NCI-H1417 (cell line): Measurements from ENCODE around the gene FCN3.

Experiments used
- DNase-seq, 3 experiments: peaks; one replicate each; lab custom pipeline; 2025; lab: John Stamatoyannopoulos, UW

Gene FCN3

GRCh38 chr1:27380224-27380623 is 5.6 kb upstream of the FCN3 start:
- no peak for DNase-seq

- peak in 1 of 3 experiments; percentile 14 for DNase-seq
Observed at GRCh38 chr1:27379564-27380122, 5.0 kb upstream of the FCN3 start.

GRCh38 chr1:27377760-27378495 is 3.3 kb upstream of the FCN3 start:
- DNase-seq, result no peak

- DNase-seq, result no peak
Observed at GRCh38 chr1:27372808-27373690, 1.6 kb downstream of the FCN3 start.

GRCh38 chr1:27372022-27372807 is 2.4 kb downstream of the FCN3 start:
- DNase-seq, result no peak

- no peak for DNase-seq
Observed at GRCh38 chr1:27368869-27369582, 5.6 kb downstream of the FCN3 start.

- no peak for DNase-seq
Observed at GRCh38 chr1:27367160-27367650, 7.4 kb downstream of the FCN3 start.

- peak; percentile 45 to 70 (median 63) for DNase-seq
Observed at GRCh38 chr1:27366411-27367159, 8.0 kb downstream of the FCN3 start, which contains the start of gene MAP3K6. Gene MAP3K6 (minus strand): TSS chr1:27366961. CDS start chr1:27366597, 364 bp downstream.

- DNase-seq, result peak; percentile 61 to 70 (median 62)
Observed at GRCh38 chr1:27366113-27366410, 8.6 kb downstream of the FCN3 start.

- peak; percentile 74 to 85 (median 82) for DNase-seq
Observed at GRCh38 chr1:27365372-27366112, 9.1 kb downstream of the FCN3 start.

- no peak for DNase-seq
Observed at GRCh38 chr1:27364696-27365371, 9.8 kb downstream of the FCN3 start.

GRCh38 chr1:27363766-27364695 is 10.6 kb downstream of the FCN3 start:
- no peak for DNase-seq

- DNase-seq, result no peak
Observed at GRCh38 chr1:27361553-27361952, 13.1 kb downstream of the FCN3 start.

GRCh38 chr1:27361044-27361402 is 13.6 kb downstream of the FCN3 start:
- DNase-seq, result no peak

- DNase-seq, result no peak
Observed at GRCh38 chr1:27360159-27361043, 14.2 kb downstream of the FCN3 start.

GRCh38 chr1:27359822-27360158 is 14.8 kb downstream of the FCN3 start:
- DNase-seq, result no peak

GRCh38 chr1:27358928-27359313 is 15.7 kb downstream of the FCN3 start:
- no peak for DNase-seq
